IMR-90 (cell line): ENCODE results near the gene EGFR. TPM values are rescaled to one million over a fixed set of nuclear protein-coding genes. Genes with fewer than 3 reads are reported as not detected.

Source experiments
- ATAC-seq: fragments of 200-7000 bp; cut with Tn5 transposase; 2 replicates; pipeline ENCODE4 v1.9.1; 2020; ENCODE audit warnings: low read depth, mild to moderate bottlenecking, moderate library complexity
- BruUV-seq: library from RNA; stranded (reverse); fragments of 400-500 nt; replicated peaks from 2 replicates; lab custom pipeline; 2021; lab: Mats Ljungman, UMichigan
- CTCF ChIA-PET: fragments of 300-600 bp; formaldehyde crosslinking; extraction: SDS; loops from one replicate; lab custom pipeline; 2021; ENCODE audit warnings: antibody characterized with exemption; lab: Yijun Ruan, JAX
- POLR2A ChIA-PET: fragments of 300-600 bp; sonication (Branson Sonifier 250); formaldehyde crosslinking; loops from one replicate; lab custom pipeline; 2022; ENCODE audit warnings: antibody characterized with exemption; ENCODE audit not compliant: unreplicated experiment; lab: Charles Lee
- DNase-seq: peaks from one replicate; pipeline ENCODE4 v3.0.0; 2013
- H2AFZ ChIP-seq: replicated peaks from 2 replicates; pipeline ENCODE3; 2013; ENCODE audit warnings: low read length, mild to moderate bottlenecking; ENCODE audit not compliant: poor library complexity
- H2AK5ac ChIP-seq: 2 replicates; pipeline ENCODE4 v1.6.1; 2013; ENCODE audit warnings: low read depth, low read length, inconsistent platforms
- H2AK9ac ChIP-seq: replicated peaks from 2 replicates; pipeline ENCODE3; 2013; ENCODE audit warnings: mild to moderate bottlenecking, low read depth, low read length, moderate library complexity; ENCODE audit not compliant: poor library complexity
- H2BK120ac ChIP-seq: 2 replicates; pipeline ENCODE4 v1.6.1; 2013; ENCODE audit warnings: low read depth, low read length, inconsistent platforms
- H2BK15ac ChIP-seq: 3 replicates; pipeline ENCODE4 v1.6.1; 2013; ENCODE audit warnings: low read depth, low read length, inconsistent platforms
- H2BK20ac ChIP-seq: 2 replicates; pipeline ENCODE4 v1.6.1; 2013; ENCODE audit warnings: low read depth, mild to moderate bottlenecking, inconsistent platforms, low read length, moderate library complexity
- H2BK5ac ChIP-seq: 2 replicates; pipeline ENCODE4 v1.6.1; 2013; ENCODE audit warnings: mild to moderate bottlenecking, low read depth, low read length, inconsistent platforms; ENCODE audit not compliant: poor library complexity, severe bottlenecking
- H3K14ac ChIP-seq: replicated peaks from 2 replicates; pipeline ENCODE4 v1.6.1; 2013; ENCODE audit warnings: low read depth, low read length, inconsistent platforms
- H3K18ac ChIP-seq: 2 replicates; pipeline ENCODE4 v1.6.1; 2013; ENCODE audit warnings: low read depth, low read length, control low read depth
- H3K23ac ChIP-seq: 2 replicates; pipeline ENCODE4 v1.6.1; 2013; ENCODE audit warnings: low read depth, low read length, inconsistent platforms
- H3K27ac ChIP-seq: 2 replicates; pipeline ENCODE4 v1.5.1; 2013; ENCODE audit warnings: mild to moderate bottlenecking, control low read depth, low read length; ENCODE audit not compliant: insufficient read depth
- H3K27me3 ChIP-seq: 2 replicates; pipeline ENCODE4 v1.6.1; 2013; ENCODE audit warnings: low read length; ENCODE audit not compliant: control insufficient read depth, insufficient read depth
- H3K36me3 ChIP-seq: 2 replicates; pipeline ENCODE4 v1.6.1; 2013; ENCODE audit warnings: low read length, mixed read lengths; ENCODE audit not compliant: control insufficient read depth, insufficient read depth
- H3K4ac ChIP-seq: 2 replicates; pipeline ENCODE4 v1.6.1; 2013; ENCODE audit warnings: low read depth, low read length, inconsistent platforms
- H3K4me1 ChIP-seq: 2 replicates; pipeline ENCODE4 v1.6.1; 2013; ENCODE audit warnings: low read length, mixed read lengths; ENCODE audit not compliant: control insufficient read depth, insufficient read depth
- H3K4me2 ChIP-seq: 2 replicates; pipeline ENCODE4 v1.6.1; 2013; ENCODE audit warnings: low read depth, mild to moderate bottlenecking, control low read depth, low read length, moderate library complexity
- H3K4me3 ChIP-seq: 2 replicates; pipeline ENCODE4 v1.5.1; 2013; ENCODE audit warnings: low read depth, mild to moderate bottlenecking, control low read depth, low read length, moderate library complexity; ENCODE audit not compliant: insufficient read depth
- H3K56ac ChIP-seq: 2 replicates; pipeline ENCODE4 v1.6.1; 2013; ENCODE audit warnings: low read length, inconsistent platforms; ENCODE audit not compliant: insufficient read depth; ENCODE audit errors: extremely low read depth
- H3K79me1 ChIP-seq, 2 experiments: 2 replicates each; pipeline ENCODE4 v1.6.1; 2013; ENCODE audit warnings: low read length in 2 of 2, inconsistent platforms in 1 of 2, low read depth in 1 of 2
- H3K9ac ChIP-seq: 2 replicates; pipeline ENCODE4 v1.6.1; 2013; ENCODE audit warnings: low read depth, low read length, control low read depth
- H3K9me1 ChIP-seq: 2 replicates; pipeline ENCODE4 v1.6.1; 2013; ENCODE audit warnings: low read length, inconsistent platforms; ENCODE audit not compliant: insufficient read depth
- H3K9me3 ChIP-seq: 2 replicates; pipeline ENCODE4 v1.6.1; 2013; ENCODE audit warnings: low read length; ENCODE audit not compliant: control insufficient read depth, insufficient read depth
- H4K20me1 ChIP-seq: 2 replicates; pipeline ENCODE4 v1.6.1; 2013; ENCODE audit warnings: low read length, inconsistent platforms; ENCODE audit not compliant: insufficient read depth
- H4K5ac ChIP-seq: 2 replicates; pipeline ENCODE4 v1.6.1; 2013; ENCODE audit warnings: mild to moderate bottlenecking, low read depth, low read length, control low read depth
- H4K8ac ChIP-seq, 2 experiments: 2 replicates each; pipeline ENCODE4 v1.6.1; 2013; ENCODE audit warnings: low read depth in 2 of 2, low read length in 2 of 2, control low read depth in 1 of 2, inconsistent platforms in 1 of 2
- H4K91ac ChIP-seq: 2 replicates; pipeline ENCODE4 v1.6.1; 2013; ENCODE audit warnings: low read depth, low read length, inconsistent platforms; ENCODE audit not compliant: insufficient read depth
- BHLHE40 ChIP-seq: fragments of 150-350 bp; IDR thresholded peaks from 2 replicates; pipeline ENCODE4 v1.6.1; 2016; ENCODE audit warnings: mild to moderate bottlenecking, low read depth, low read length
- CEBPB ChIP-seq: IDR thresholded peaks from 2 replicates; pipeline ENCODE4 v1.6.1; 2012; ENCODE audit warnings: low read depth, low read length, improper control_type of control experiment
- CTCF ChIP-seq: conservative IDR thresholded peaks from 2 replicates; pipeline ENCODE4 v1.5.1; 2012; ENCODE audit warnings: mild to moderate bottlenecking, low read depth, low read length, improper control_type of control experiment
- MAFK ChIP-seq: IDR thresholded peaks from 2 replicates; pipeline ENCODE4 v1.6.1; 2012; ENCODE audit warnings: low read depth, low read length, improper control_type of control experiment
- MAZ ChIP-seq: IDR thresholded peaks from 2 replicates; pipeline ENCODE4 v1.6.1; 2012; ENCODE audit warnings: low read depth, mild to moderate bottlenecking, low read length, improper control_type of control experiment, moderate library complexity, borderline replicate concordance
- MXI1 ChIP-seq: IDR thresholded peaks from 2 replicates; pipeline ENCODE4 v1.6.1; 2012; ENCODE audit warnings: low read depth, mild to moderate bottlenecking, low read length, moderate library complexity, borderline replicate concordance
- NFE2L2 ChIP-seq: fragments of 150-350 bp; IDR thresholded peaks from 2 replicates; pipeline ENCODE4 v1.6.1; 2016; ENCODE audit warnings: low read depth, mild to moderate bottlenecking, low read length
- RAD21 ChIP-seq: IDR thresholded peaks from 2 replicates; pipeline ENCODE4 v1.6.1; 2012; ENCODE audit warnings: low read length, improper control_type of control experiment
- RCOR1 ChIP-seq: IDR thresholded peaks from 2 replicates; pipeline ENCODE4 v1.6.1; 2012; ENCODE audit warnings: mild to moderate bottlenecking, low read length, improper control_type of control experiment; ENCODE audit not compliant: insufficient replicate concordance
- SMC3 ChIP-seq: fragments of 150-350 bp; IDR thresholded peaks from 2 replicates; pipeline ENCODE4 v1.6.1; 2016; ENCODE audit warnings: low read depth, mild to moderate bottlenecking, antibody characterized with exemption, low read length, moderate library complexity
- WGBS, 2 experiments: methylation state at CpG; one replicate each; pipeline versions ENCODE4 v1.1.5 to v1.1.7; 2013; ENCODE audit warnings: missing lambda C conversion rate in 2 of 2; ENCODE audit not compliant: insufficient read length in 1 of 2; ENCODE audit errors: extremely low coverage in 2 of 2; 5-methylcytosine and 5-hydroxymethylcytosine counted together
- dilution Hi-C: fragments of 300-500 bp; cut with HindIII; formaldehyde crosslinking; loops from one replicate; pipeline ENCODE4 v1.14.3; 2018; ENCODE audit warnings: low sequenced_read_pairs; ENCODE audit not compliant: unreplicated experiment
- in situ Hi-C: fragments of 300-500 bp; cut with MboI; formaldehyde crosslinking; loops from 3 replicates; pipeline ENCODE4 v1.14.3; 2019; ENCODE audit warnings: low sequenced_read_pairs, inconsistent platforms, mixed read lengths
- intact Hi-C: fragments of 100-400 bp; cut with micrococcal nuclease; formaldehyde crosslinking; loops from 2 replicates; pipeline ENCODE4 v1.10.0; 2022
- polyA plus RNA-seq, 3 experiments: library from polyadenylated mRNA; depleted of rRNA; stranded (reverse); fragments of >200 nt; gene quantifications; 2 replicates each; pipeline ENCODE4 v1.2.3, GENCODE V29; 2012; ENCODE audit warnings: low replicate concordance in 1 of 3
- total RNA-seq: library from RNA; depleted of rRNA; stranded (reverse); fragments of >200 nt; gene quantifications from 2 replicates; pipeline ENCODE4 v1.2.3, GENCODE V29; 2012

The EGFR gene
- total and polyA plus RNA-seq, 2 of the 4 experiments (the other 2 are of a cell fraction) = 36.9 to 60.4 TPM

DNA sequence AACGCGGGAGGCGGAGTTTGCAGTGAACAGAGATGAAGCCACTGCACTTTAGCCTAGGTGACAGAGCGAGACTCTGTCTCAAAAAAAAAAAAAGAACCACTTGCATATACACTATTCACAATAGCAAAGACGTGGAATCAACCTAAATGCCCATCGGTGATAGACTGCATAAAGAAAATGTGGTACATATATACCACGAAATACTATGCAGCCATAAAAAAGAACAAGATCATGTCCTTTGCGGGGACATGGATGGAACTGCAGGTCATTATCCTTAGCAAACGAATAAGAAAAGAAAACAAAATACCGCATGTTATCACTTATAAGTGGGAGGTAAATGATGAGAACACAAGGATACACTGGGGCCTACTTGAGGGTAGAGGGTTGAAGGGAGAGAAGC, 39.5 kb downstream of the EGFR start:
- peaks cover 44% of the 10 kb centered on the region for H3K4me1 ChIP-seq
- no peak overlapping the region for H4K91ac ChIP-seq
- no peak overlapping the region for H2BK120ac ChIP-seq
- no peak overlapping the region for H2BK15ac ChIP-seq
- no peak overlapping the region for H2BK5ac ChIP-seq
- no peak overlapping the region for H3K27ac ChIP-seq
- no peak overlapping the region for H2AK5ac ChIP-seq
- H3K14ac ChIP-seq = no peak overlapping the region
- TF ChIP-seq SMC3 (no peak), CEBPB (no peak), MAFK (no peak), RCOR1 (no peak), RAD21 (no peak), CTCF (no peak), MXI1 (no peak), BHLHE40 (no peak), NFE2L2 (no peak), MAZ (no peak)
- no peak overlapping the region for H2AFZ ChIP-seq
- in situ Hi-C loops = no loop called here
- no peak overlapping the region for H3K9ac ChIP-seq
- no peaks in the 10 kb centered on the region for H3K27me3 ChIP-seq
- H3K23ac ChIP-seq = no peak overlapping the region
- H4K8ac ChIP-seq = no peak overlapping the region
- ATAC-seq (no peak), DNase-seq (no peak)
- no peak overlapping the region for H3K4ac ChIP-seq
- H3K4me2 ChIP-seq = no peak overlapping the region
- no peak overlapping the region for H2AK9ac ChIP-seq
- no peak overlapping the region for H4K5ac ChIP-seq
- peaks cover 5% of the 10 kb centered on the region; the same call in 1 of the 2 replicates for H3K36me3 ChIP-seq
- no peak overlapping the region for H3K4me3 ChIP-seq
- POLR2A ChIA-PET = no interaction called here
- H3K18ac ChIP-seq = no peak overlapping the region
- no peaks in the 10 kb centered on the region for H3K9me3 ChIP-seq
- H2BK20ac ChIP-seq = no peak overlapping the region
- BruUV-seq = no TSS peak
- CTCF ChIA-PET = no interaction called here
- WGBS, 2 experiments = no CpG with 5 or more reads among the region's 10 CpGs
- H3K9me1 ChIP-seq = peaks cover 40% of the 10 kb centered on the region
- H4K20me1 ChIP-seq = peaks cover 5% of the 10 kb centered on the region; the same call in 1 of the 2 replicates
- intact Hi-C loops = no loop called here
- dilution Hi-C loops = no loop called here
- peaks cover 47 to 87% of the 10 kb centered on the region in 2 experiments for H3K79me1 ChIP-seq
- no peak overlapping the region for H3K56ac ChIP-seq
